Neural progenitor cell (in vitro differentiated cells): ENCODE results near the gene TUBG2.

ENCODE experiments used
- EZH2 ChIP-seq: fragments of 200-600 bp; sonication (generic); IDR thresholded peaks from 2 replicates; pipeline ENCODE4 v1.6.1; 2017; ENCODE audit warnings: antibody characterized with exemption, mild to moderate bottlenecking, moderate library complexity
- EZH2phosphoT487 ChIP-seq: fragments of 200-600 bp; sonication (generic); IDR thresholded peaks from 2 replicates; pipeline ENCODE4 v1.6.1; 2017; ENCODE audit warnings: antibody characterized with exemption
- TF ChIP-seq, protein P1 (sequence below): fragments of 200-600 bp; sonication (generic); IDR thresholded peaks from 2 replicates; pipeline ENCODE4 v1.5.1; 2017; ENCODE audit warnings: antibody characterized with exemption, mild to moderate bottlenecking

GRCh38 chr17:42669705-42669976 lies 10.6 kb downstream of the TUBG2 start:
- TF ChIP-seq, protein P1, sequence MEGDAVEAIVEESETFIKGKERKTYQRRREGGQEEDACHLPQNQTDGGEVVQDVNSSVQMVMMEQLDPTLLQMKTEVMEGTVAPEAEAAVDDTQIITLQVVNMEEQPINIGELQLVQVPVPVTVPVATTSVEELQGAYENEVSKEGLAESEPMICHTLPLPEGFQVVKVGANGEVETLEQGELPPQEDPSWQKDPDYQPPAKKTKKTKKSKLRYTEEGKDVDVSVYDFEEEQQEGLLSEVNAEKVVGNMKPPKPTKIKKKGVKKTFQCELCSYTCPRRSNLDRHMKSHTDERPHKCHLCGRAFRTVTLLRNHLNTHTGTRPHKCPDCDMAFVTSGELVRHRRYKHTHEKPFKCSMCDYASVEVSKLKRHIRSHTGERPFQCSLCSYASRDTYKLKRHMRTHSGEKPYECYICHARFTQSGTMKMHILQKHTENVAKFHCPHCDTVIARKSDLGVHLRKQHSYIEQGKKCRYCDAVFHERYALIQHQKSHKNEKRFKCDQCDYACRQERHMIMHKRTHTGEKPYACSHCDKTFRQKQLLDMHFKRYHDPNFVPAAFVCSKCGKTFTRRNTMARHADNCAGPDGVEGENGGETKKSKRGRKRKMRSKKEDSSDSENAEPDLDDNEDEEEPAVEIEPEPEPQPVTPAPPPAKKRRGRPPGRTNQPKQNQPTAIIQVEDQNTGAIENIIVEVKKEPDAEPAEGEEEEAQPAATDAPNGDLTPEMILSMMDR, result no peak
- TF ChIP-seq EZH2, result no peak
- no peak for TF ChIP-seq EZH2phosphoT487
